K562 (cell line): ENCODE measurements around the gene CD302.

ENCODE experiments used
- ATF4 ChIP-seq: fragments of 450-650 bp; formaldehyde crosslinking; IDR thresholded peaks from 2 replicates; pipeline ENCODE4 v1.4.0; 2022; ENCODE audit warnings: mild to moderate bottlenecking, moderate library complexity
- CEBPB ChIP-seq: fragments of 450-650 bp; IDR thresholded peaks from 2 replicates; pipeline ENCODE4 v1.6.1; 2016; ENCODE audit warnings: missing genetic modification characterization, missing compliant biosample characterization
- FOXK2 ChIP-seq, 2 experiments: fragments of 450-650 bp; IDR thresholded peaks in 1 of 2; conservative IDR thresholded peaks in 1 of 2; 2 replicates each; pipeline ENCODE4 v1.6.1; 2016; ENCODE audit warnings: low read depth in 2 of 2, mild to moderate bottlenecking in 1 of 2
- GTF2A2 ChIP-seq: IDR thresholded peaks from 2 replicates; pipeline ENCODE4 v1.6.1; 2016; ENCODE audit warnings: mild to moderate bottlenecking, missing genetic modification characterization, missing compliant biosample characterization
- HNRNPL ChIP-seq: fragments of 200-400 bp; formaldehyde crosslinking; IDR thresholded peaks from 2 replicates; pipeline ENCODE4 v1.6.1; 2017; ENCODE audit warnings: low read depth, mild to moderate bottlenecking, low read length
- HNRNPUL1 ChIP-seq: fragments of 200-400 bp; formaldehyde crosslinking; IDR thresholded peaks from 2 replicates; pipeline ENCODE4 v1.6.1; 2017; ENCODE audit warnings: low read length
- NR2C2 ChIP-seq, 2 experiments: fragments of 200-800 bp in 1 of 2; sonication (Bioruptor generic) in 1 of 2; sonication (generic) in 1 of 2; formaldehyde crosslinking in 1 of 2; IDR thresholded peaks; 2 replicates each; pipeline versions ENCODE4 v1.6.1 to v1.8.0; 2016 to 2022; ENCODE audit warnings: mild to moderate bottlenecking in 1 of 2, missing compliant biosample characterization in 1 of 2, missing genetic modification characterization in 1 of 2, missing genetic modification reagents in 1 of 2
- POLR2A ChIP-seq: fragments of 450-650 bp; conservative IDR thresholded peaks from 2 replicates; pipeline ENCODE4 v1.6.1; 2016
- SP2 ChIP-seq: IDR thresholded peaks from 2 replicates; pipeline ENCODE4 v1.6.1; 2011; ENCODE audit warnings: mild to moderate bottlenecking, low read depth, low read length, moderate library complexity; ENCODE audit not compliant: poor library complexity, severe bottlenecking; ENCODE audit errors: extremely low read depth
- SRF ChIP-seq, 2 experiments: fragments of 250-450, 450-650 bp in 1 of 2; sonication (Bioruptor Pico) in 1 of 2; sonication (generic) in 1 of 2; formaldehyde crosslinking; IDR thresholded peaks; 2 replicates each; pipeline versions ENCODE4 v1.5.0 to v1.5.1; 2020 to 2022; ENCODE audit warnings: mild to moderate bottlenecking in 1 of 2, missing genetic modification reagents in 1 of 2
- TAF7 ChIP-seq: fragments of 450-650 bp; IDR thresholded peaks from 2 replicates; pipeline ENCODE4 v1.6.1; 2016; ENCODE audit warnings: missing genetic modification characterization, missing compliant biosample characterization
- ZBTB2 ChIP-seq: fragments of 450-650 bp; IDR thresholded peaks from 2 replicates; pipeline ENCODE4 v1.6.1; 2016; ENCODE audit warnings: antibody characterized with exemption
- ZBTB33 ChIP-seq: sonication (generic); formaldehyde crosslinking; IDR thresholded peaks from 2 replicates; pipeline ENCODE4 v1.8.1; 2023; ENCODE audit warnings: mild to moderate bottlenecking, missing genetic modification reagents
- ZNF740 ChIP-seq, 3 experiments: fragments of 200-800 bp in 1 of 3; sonication (Bioruptor generic) in 1 of 3; sonication (generic) in 1 of 3; formaldehyde crosslinking in 1 of 3; IDR thresholded peaks; 2 replicates each; pipeline versions ENCODE4 v1.6.1 to v1.8.0; 2016 to 2022; ENCODE audit warnings: mild to moderate bottlenecking in 2 of 3, missing compliant biosample characterization in 2 of 3, missing genetic modification characterization in 2 of 3, missing genetic modification reagents in 1 of 3

GRCh38 chr2:159792599-159792998 lies 5.4 kb downstream of the CD302 start:
- TF ChIP-seq SP2 (no peak), ATF4 (CRISPR knock-in tag) (no peak), ZBTB33 (CRISPR knock-in tag) (no peak), CEBPB (no peak), HNRNPL (no peak), ZBTB2 (no peak), ZNF740 (CRISPR knock-in tag; IDR thresholded peaks at IDR 0.05) (no peak), ZNF740 (tag; IDR thresholded peaks at IDR 0.05) (no peak), HNRNPUL1 (no peak), SRF (CRISPR knock-in tag; IDR thresholded peaks at IDR 0.05) (no peak), GTF2A2 (no peak), FOXK2 (conservative IDR thresholded peaks at IDR 0.05 in 1 of 2, IDR thresholded peaks at IDR 0.05 in 1 of 2; ENCODE audit: low read depth in 2 of 2) (no peak), TAF7 (no peak), NR2C2 (CRISPR knock-in tag; IDR thresholded peaks at IDR 0.05) (no peak), NR2C2 (tag; IDR thresholded peaks at IDR 0.05) (no peak), POLR2A (no peak)
